Astrocyte of the spinal cord (primary cell): ENCODE data around the gene RASGRF2.

Source experiments
- DNase-seq: peaks from one replicate; pipeline ENCODE4 v3.0.0; 2011; ENCODE audit warnings: low read depth, low spot score
- H3K4me3 ChIP-seq: 2 replicates; pipeline ENCODE4 v1.5.1; 2011; ENCODE audit warnings: low read depth, mild to moderate bottlenecking, low read length, moderate library complexity
- in situ Hi-C: cut with HindIII; loops from 2 replicates; pipeline ENCODE4 v1.10.0; 2017; ENCODE audit warnings: low sequenced_read_pairs
- TF ChIP-seq, protein P1 (sequence below): IDR thresholded peaks from 2 replicates; pipeline ENCODE4 v1.5.1; 2012; ENCODE audit warnings: low read depth, mild to moderate bottlenecking, low read length, inconsistent platforms

Gene RASGRF2

DNA sequence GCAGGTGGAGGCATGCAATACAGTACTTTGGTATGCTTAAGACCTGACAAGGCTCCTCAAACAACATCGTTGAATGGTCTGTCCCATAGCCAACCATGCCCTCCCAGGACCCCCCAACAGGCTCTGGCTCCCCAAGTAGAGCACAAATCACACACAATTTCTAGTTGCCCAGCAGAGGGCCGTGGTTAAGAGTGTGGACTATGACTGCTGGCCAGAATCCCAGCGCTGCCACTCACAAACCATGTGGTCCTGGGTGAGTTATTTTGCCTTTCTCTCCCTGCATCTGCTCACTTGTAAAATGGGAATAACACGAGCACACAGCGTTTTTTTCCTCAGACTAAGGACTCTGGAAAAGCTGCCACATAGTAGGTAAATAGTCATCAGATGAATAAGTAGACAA is 279.4 kb downstream of the RASGRF2 start:
- H3K4me3 ChIP-seq = no peak overlapping the region
- in situ Hi-C loops = no loop called here
- TF ChIP-seq, protein P1, sequence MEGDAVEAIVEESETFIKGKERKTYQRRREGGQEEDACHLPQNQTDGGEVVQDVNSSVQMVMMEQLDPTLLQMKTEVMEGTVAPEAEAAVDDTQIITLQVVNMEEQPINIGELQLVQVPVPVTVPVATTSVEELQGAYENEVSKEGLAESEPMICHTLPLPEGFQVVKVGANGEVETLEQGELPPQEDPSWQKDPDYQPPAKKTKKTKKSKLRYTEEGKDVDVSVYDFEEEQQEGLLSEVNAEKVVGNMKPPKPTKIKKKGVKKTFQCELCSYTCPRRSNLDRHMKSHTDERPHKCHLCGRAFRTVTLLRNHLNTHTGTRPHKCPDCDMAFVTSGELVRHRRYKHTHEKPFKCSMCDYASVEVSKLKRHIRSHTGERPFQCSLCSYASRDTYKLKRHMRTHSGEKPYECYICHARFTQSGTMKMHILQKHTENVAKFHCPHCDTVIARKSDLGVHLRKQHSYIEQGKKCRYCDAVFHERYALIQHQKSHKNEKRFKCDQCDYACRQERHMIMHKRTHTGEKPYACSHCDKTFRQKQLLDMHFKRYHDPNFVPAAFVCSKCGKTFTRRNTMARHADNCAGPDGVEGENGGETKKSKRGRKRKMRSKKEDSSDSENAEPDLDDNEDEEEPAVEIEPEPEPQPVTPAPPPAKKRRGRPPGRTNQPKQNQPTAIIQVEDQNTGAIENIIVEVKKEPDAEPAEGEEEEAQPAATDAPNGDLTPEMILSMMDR = no peak
- DNase-seq = no peak

DNA sequence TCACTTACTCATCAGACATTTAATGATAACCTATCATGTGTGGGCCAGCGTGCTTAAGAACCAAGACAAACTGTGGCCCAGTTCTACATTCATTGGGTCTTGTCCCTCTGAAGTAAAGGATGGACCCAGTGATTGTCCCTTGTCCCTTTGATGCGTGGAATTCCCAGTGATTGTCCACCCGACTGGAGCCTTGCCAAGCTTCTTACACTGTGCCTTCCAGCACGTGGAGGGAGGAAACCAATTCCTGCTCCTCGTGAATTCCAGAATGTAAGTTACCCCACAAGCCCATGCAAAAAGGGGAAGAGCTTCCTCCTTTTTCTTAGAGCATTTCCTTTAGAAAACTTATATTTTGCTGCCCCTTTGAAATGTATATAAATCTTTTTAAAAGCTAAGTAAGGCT is 280.8 kb downstream of the RASGRF2 start:
- in situ Hi-C loops = no loop called here
- no peak overlapping the region for H3K4me3 ChIP-seq
- no peak for DNase-seq
- TF ChIP-seq, protein P1 = no peak

DNA sequence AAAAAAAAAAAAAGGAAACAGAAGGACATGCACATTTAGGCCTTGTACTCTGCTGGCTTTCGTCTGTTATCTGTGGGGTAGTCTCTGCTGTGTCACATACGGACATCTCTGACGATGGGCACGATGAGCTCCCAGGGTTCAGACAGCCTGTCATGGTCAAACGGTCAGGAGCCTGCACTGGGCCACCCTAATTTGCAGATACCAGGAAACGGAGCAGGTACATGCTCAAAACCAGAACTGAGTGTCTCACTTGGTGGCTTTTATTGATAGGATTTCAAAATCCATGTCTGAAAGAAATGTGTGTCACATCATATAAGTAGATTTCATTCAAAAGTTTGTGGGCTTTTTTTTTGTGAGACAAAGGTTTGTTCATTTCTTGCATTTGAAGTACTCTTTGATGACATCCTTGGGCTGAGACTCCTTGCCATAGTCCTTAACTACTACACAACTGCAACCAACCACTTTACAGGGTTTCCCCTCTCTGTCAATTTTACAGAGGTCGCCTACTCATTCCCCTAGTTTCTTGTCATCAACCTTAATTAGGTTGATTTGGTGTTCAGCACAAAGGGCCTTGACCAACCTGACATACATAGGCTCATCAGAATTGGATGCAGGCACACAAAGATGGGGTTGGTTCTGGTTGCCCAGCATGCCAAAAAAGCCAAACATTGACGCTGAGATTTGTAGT is 281.9 kb downstream of the RASGRF2 start:
- TF ChIP-seq, protein P1 = no peak
- in situ Hi-C loops = no loop called here
- no peak overlapping the region for H3K4me3 ChIP-seq
- no peak for DNase-seq

DNA sequence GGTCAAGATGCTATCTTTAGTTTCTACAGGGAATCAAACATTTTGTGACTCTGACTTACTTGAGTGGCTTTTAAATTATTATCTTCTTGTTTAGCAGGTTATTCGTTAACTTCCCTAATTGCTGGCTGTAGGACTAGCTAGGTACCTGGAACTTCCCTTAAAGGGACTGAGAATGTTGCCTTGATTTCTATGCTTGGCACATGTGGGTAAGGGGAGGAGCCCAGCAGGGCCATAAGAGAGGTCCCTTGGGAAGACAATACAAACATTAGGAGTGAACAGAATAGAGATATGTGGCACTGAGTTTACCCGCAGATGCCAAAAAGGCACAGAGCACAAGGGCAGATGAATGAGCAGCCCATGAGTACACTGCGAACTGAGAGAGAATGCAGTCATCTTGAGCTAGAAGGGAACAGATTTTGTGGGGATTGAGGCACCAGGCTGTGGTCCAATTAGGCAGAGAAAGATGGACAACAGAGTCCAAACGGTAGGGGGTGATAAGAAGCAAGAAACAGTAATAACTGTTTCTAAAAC is 282.8 kb downstream of the RASGRF2 start:
- H3K4me3 ChIP-seq = no peak overlapping the region
- DNase-seq = no peak
- in situ Hi-C loops = no loop called here
- TF ChIP-seq, protein P1 = no peak

DNA sequence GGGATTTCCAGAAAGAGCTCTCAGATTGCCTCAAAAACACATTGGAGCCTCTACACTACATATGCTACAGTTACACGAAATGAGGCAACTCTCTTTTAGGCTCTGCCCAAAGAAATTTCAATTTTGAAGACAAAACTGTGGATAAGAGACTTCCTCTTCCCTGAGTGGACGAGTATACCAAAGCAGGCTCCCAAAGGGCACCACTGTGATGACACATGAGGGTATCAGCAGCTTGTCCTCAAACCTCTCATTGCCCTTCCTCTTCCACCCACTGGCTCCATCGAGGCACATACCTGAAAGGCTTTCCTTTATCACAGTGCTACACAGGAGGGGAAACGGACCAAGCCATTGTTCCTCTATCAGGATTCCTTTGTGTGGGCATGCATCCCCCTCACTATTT is 284.3 kb downstream of the RASGRF2 start:
- no peak overlapping the region for H3K4me3 ChIP-seq
- TF ChIP-seq, protein P1 = no peak
- in situ Hi-C loops = no loop called here
- no peak for DNase-seq

DNA sequence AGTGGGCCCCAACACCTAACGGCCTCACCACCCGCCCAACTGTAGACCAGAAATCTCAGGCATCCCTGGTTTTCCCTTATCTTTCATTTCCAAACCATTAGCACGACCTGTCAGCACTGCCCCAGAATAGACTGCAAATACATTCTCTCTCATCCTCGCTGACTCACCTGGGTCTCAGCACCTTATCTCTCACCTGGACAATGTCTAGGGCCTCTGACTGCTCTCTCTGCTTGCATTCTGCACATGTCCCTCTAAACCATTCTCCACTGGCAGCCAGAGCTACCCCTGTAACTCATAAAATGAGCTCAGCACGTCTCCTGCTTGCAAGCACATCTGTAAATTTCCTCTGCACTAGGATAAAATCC is 285.7 kb downstream of the RASGRF2 start:
- H3K4me3 ChIP-seq = no peak overlapping the region
- TF ChIP-seq, protein P1 = no peak
- DNase-seq = no peak
- in situ Hi-C loops = no loop called here
